AG10803 (cell line): ENCODE measurements around the gene MRI1.
"Not testable (repeated sequence)": the region's sequence is repeated elsewhere in the genome, so short reads cannot be mapped to it uniquely, and the experiment has no call there.

ENCODE experiments used
- DNase-seq: peaks from one replicate; pipeline ENCODE4 v3.0.0; 2010; ENCODE audit warnings: low read depth
- H3K4me3 ChIP-seq: 2 replicates; pipeline ENCODE4 v1.5.1; 2011; ENCODE audit warnings: mild to moderate bottlenecking, low read length, control low read depth
- TF ChIP-seq, protein P1 (sequence below): conservative IDR thresholded peaks from 2 replicates; pipeline ENCODE4 v1.5.1; 2011; ENCODE audit warnings: mild to moderate bottlenecking, low read length, control low read depth, inconsistent platforms

MRI1 gene

DNA sequence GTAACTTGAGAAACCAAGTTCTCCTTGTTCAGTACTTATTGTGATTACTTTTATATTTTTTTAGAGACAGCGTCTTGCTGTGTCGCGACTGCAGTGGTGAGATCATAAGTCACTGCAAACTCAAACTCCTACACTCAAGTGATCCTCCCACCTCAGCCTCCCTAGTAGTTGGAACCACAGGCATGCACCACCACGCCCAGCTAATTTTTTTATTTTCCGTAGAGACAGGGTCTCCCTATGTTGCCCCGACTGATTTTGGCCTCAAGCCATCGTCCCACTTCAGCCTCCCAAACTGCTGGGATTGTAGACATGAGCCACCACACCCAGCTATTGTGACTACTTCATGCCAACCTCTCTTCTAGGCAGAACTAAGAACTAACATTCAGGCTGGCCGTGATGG is 18.2 kb downstream of the MRI1 start:
- no peak overlapping the region for H3K4me3 ChIP-seq
- TF ChIP-seq, protein P1, sequence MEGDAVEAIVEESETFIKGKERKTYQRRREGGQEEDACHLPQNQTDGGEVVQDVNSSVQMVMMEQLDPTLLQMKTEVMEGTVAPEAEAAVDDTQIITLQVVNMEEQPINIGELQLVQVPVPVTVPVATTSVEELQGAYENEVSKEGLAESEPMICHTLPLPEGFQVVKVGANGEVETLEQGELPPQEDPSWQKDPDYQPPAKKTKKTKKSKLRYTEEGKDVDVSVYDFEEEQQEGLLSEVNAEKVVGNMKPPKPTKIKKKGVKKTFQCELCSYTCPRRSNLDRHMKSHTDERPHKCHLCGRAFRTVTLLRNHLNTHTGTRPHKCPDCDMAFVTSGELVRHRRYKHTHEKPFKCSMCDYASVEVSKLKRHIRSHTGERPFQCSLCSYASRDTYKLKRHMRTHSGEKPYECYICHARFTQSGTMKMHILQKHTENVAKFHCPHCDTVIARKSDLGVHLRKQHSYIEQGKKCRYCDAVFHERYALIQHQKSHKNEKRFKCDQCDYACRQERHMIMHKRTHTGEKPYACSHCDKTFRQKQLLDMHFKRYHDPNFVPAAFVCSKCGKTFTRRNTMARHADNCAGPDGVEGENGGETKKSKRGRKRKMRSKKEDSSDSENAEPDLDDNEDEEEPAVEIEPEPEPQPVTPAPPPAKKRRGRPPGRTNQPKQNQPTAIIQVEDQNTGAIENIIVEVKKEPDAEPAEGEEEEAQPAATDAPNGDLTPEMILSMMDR, result no peak

DNA sequence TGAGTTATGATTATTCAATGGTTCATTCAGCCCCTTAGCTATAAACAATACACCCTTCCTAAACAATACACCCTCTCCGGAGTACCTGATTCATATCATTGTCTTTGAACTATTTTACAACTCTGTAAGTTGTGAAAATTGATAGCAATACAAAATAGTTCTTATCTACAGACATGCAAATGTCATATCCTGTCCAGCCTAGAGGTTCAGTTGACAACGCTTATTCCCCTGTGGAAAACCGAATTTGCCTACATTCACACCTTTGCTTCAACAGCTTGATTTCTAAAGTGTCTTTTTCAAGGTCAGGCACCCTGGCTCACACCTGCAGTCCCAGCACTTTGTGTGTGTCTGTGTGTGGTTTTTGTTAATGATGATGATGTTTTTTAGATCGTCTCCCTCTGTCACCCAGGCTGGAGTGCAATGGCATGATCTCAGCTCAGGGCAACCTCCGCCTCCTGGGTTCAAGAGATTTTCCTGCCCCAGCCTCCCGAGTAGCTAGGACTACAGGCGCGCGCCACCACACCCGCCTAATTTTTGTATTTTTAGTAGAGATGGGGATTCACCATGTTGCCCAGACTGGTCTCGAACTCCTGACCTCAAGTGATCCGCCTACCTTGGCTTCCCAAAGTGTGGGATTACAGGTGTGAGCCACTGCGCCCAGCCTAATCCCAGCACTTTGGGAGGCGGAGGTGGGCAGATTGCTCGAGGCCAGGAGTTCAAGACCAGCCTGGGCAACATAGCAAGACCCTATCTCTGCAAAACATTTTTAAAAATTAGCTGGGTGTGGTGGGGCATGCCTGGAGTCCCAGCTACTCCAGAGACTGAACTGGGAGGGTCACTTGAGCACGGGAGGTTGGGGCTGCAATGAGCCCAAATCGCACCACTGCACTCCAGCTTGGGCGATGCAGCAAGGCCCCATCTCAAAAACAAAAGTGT is 19.5 kb downstream of the MRI1 start:
- TF ChIP-seq, protein P1, result no peak
- no peak overlapping the region for H3K4me3 ChIP-seq
- no peak for DNase-seq

More for the DNA sequence above, 18.2 kb downstream of the MRI1 start:
- DNase-seq, result no peak

DNA sequence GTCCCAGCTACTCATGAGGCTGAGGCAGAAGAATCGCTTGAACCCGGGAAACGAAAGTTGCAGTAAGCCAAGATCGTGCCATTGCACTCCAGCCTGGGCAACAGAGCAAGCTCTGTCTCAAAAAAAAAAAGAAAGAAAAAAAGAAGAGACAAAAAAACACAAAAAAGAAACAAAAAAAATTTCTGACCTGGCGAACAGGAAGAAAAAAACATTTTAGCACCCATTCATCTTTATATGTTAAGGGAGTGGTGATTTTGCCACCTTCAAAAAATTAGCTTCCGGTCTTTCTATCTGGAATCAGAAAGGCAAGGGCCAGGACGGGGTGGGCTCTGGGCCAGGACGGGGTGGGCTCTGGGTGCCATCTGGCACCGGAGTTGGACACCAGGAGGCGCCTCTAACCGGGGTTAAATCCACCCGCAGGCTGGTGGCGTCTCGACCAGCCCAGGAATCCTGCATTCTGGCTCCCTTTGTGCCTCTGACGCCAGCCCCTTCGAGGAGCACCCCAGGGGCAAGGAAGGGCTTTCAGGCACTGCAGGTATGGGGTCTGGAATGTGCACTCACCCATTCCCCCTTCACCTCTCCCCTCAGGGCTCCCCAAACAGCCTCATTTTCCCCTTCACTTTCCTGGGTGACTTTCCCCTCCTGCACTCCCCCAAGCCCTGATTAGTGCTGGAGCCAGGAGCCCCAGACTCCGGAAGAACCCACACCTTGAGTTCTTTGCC is 20.6 kb downstream of the MRI1 start:
- TF ChIP-seq, protein P1, result peak; percentile 69
- no peak overlapping the region for H3K4me3 ChIP-seq
- peak; percentile 77 for DNase-seq

GRCh38 chr19:13788991-13789390 is 24.7 kb downstream of the MRI1 start:
- H3K4me3 ChIP-seq, result no peak overlapping the region
- TF ChIP-seq, protein P1, result no peak
- peak; percentile 97 for DNase-seq

DNA sequence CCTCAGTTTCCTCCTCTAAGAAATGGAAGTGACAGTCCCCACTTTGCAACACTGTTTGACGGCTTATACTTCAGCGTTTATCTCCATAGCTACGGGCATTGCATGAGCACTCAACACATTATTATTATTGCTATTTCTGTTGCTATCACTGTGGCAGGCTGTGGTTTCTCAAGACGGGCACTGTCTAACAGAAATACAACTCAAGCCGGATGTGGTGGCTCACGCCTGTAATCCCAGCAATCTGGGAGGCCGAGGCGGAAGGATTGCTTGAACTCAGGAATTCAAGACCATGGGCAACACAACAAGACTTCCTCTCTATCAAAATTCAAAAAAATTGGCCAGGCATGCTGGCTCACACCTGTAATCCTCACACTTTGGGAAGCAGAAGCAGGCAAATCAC is 26.0 kb downstream of the MRI1 start:
- peak; percentile 72 for DNase-seq
- H3K4me3 ChIP-seq, result no peak overlapping the region
- TF ChIP-seq, protein P1, result no peak

DNA sequence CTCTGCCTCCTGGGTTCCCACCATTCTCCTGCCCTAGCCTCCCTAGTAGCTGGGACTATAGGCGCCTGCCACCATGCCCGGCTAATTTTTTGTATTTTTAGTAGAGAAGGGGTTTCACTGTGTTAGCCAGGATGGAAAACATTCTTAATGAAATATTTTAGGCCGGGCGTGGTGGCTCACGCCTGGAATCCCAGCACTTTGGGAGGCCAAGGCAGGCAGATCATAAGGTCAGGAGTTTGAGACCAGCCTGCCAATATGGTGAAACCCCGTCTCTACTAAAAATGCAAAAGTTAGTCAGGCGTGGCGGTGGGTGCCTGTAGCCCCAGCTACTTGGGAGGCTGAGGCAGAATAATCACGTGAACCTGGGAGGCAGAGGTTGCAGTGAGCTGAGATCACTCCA is 29.0 kb downstream of the MRI1 start:
- H3K4me3 ChIP-seq, DNase-seq: not testable (repeated sequence)

GRCh38 chr19:13794398-13794756 is 30.1 kb downstream of the MRI1 start:
- peak overlapping the region; percentile 91 for H3K4me3 ChIP-seq
- peak; percentile 98 for DNase-seq
- TF ChIP-seq, protein P1, result no peak
